HFFc6 (cell line): ENCODE data around the gene MGAT5. TPM values are rescaled to one million over a fixed set of nuclear protein-coding genes. Genes with fewer than 3 reads are reported as not detected.

ENCODE experiments used
- DNase-seq: peaks from one replicate; pipeline ENCODE4 v3.0.0-alpha.2; 2018
- H3K27ac Mint-ChIP-seq: 2 replicates; pipeline ENCODE4 v1.8.0; 2020; ENCODE audit warnings: mild to moderate bottlenecking, mixed read lengths
- H3K27me3 Mint-ChIP-seq: 2 replicates; pipeline ENCODE4 v1.8.0; 2021; ENCODE audit warnings: mild to moderate bottlenecking, moderate library complexity, mixed read lengths; ENCODE audit not compliant: insufficient read depth
- H3K36me3 Mint-ChIP-seq: 2 replicates; pipeline ENCODE4 v1.8.0; 2021; ENCODE audit warnings: low read depth, mixed read lengths
- H3K4me1 Mint-ChIP-seq: 2 replicates; pipeline ENCODE4 v1.8.0; 2020; ENCODE audit warnings: low read depth, mixed read lengths
- H3K4me3 Mint-ChIP-seq: 2 replicates; pipeline ENCODE4 v1.8.0; 2020; ENCODE audit warnings: mild to moderate bottlenecking, moderate library complexity, mixed read lengths
- H3K9me3 Mint-ChIP-seq: 2 replicates; pipeline ENCODE4 v1.8.0; 2020; ENCODE audit warnings: mild to moderate bottlenecking, mixed read lengths
- total RNA-seq, 6 experiments: library from RNA; stranded (reverse); fragmentation: NEBNext Ultra II Directional; extraction: Animal tissue kit (Norgen Biotek cat#: 25700); gene quantifications; 2 replicates in 1 of 6; 3 replicates in 5 of 6; pipeline ENCODE4 v1.2.3, GENCODE V29; 2021
- TF ChIP-seq, protein P1 (sequence below): fragments of 200-600 bp; sonication (generic); IDR thresholded peaks from 2 replicates; pipeline ENCODE4 v1.5.0; 2021; ENCODE audit warnings: antibody characterized with exemption, mild to moderate bottlenecking

MGAT5 gene
- total RNA-seq, 6 experiments from 2014 or later, result 104 to 129 (median 113) TPM

DNA sequence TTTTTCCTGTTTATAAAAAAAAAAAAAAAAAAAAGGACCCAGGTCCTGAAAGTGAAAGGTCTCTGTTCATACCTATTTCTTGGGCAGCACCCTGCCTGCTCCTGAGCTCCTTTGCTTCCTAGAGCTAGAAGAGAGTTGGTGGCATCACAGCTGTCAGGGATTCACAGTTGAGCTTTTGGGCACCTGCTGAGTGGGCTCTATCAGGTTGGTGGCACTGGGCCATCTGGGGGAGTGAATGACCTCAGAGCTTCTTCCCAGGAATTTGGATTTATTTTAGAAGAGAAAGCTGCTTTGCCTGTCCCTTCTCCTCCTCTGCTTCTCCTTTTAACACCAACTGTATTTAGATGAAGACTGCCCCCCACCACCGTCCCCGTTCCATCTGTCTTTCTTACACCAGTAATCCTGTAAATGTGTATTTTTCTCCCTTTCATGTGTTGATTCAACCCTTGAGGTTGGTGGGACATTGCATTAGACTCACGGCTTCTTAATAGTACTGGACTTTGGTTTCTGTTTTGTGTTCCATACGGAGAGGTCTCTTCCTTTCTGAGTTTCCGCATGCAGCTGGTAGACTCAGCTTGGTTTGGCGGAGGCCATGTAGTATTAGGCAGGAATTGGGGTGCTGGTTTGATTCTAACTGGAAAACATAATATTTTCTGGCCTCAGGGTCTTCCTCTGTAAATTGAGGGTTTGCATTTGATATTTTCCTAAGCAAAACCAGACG, 7.6 kb upstream of the MGAT5 start:
- no peaks in the 10 kb centered on the region; the same call in 1 of the 2 replicates for H3K27me3 Mint-ChIP-seq
- TF ChIP-seq, protein P1, sequence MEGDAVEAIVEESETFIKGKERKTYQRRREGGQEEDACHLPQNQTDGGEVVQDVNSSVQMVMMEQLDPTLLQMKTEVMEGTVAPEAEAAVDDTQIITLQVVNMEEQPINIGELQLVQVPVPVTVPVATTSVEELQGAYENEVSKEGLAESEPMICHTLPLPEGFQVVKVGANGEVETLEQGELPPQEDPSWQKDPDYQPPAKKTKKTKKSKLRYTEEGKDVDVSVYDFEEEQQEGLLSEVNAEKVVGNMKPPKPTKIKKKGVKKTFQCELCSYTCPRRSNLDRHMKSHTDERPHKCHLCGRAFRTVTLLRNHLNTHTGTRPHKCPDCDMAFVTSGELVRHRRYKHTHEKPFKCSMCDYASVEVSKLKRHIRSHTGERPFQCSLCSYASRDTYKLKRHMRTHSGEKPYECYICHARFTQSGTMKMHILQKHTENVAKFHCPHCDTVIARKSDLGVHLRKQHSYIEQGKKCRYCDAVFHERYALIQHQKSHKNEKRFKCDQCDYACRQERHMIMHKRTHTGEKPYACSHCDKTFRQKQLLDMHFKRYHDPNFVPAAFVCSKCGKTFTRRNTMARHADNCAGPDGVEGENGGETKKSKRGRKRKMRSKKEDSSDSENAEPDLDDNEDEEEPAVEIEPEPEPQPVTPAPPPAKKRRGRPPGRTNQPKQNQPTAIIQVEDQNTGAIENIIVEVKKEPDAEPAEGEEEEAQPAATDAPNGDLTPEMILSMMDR, result no peak
- no peaks in the 10 kb centered on the region for H3K36me3 Mint-ChIP-seq
- no peaks in the 10 kb centered on the region for H3K9me3 Mint-ChIP-seq
- no peak overlapping the region for H3K27ac Mint-ChIP-seq
- peaks cover 50% of the 10 kb centered on the region for H3K4me1 Mint-ChIP-seq
- no peak for DNase-seq
- no peak overlapping the region for H3K4me3 Mint-ChIP-seq

DNA sequence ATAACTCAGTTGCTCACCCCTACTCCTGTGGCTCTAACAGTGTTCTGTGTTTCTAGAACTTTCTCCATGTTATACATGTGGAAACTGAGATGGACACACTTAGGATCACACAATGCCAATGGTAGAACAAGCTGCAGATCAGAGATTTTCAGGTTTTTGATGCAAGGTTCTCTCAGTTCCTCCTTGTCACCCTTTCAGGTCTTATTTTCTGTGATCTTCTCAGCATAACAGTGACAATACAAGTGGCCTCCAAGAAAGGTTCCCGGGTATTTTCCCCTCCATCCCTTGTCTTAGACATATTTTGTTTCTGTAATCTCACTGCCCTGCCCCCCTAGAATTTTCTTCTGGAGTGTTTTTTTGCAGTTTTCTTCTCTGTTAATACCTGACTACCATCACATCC, 6.2 kb upstream of the MGAT5 start:
- peaks cover 58% of the 10 kb centered on the region for H3K4me1 Mint-ChIP-seq
- TF ChIP-seq, protein P1, result no peak
- H3K36me3 Mint-ChIP-seq, result no peaks in the 10 kb centered on the region
- no peaks in the 10 kb centered on the region; the same call in 1 of the 2 replicates for H3K27me3 Mint-ChIP-seq
- no peak for DNase-seq
- H3K4me3 Mint-ChIP-seq, result no peak overlapping the region
- no peaks in the 10 kb centered on the region for H3K9me3 Mint-ChIP-seq
- H3K27ac Mint-ChIP-seq, result no peak overlapping the region

DNA sequence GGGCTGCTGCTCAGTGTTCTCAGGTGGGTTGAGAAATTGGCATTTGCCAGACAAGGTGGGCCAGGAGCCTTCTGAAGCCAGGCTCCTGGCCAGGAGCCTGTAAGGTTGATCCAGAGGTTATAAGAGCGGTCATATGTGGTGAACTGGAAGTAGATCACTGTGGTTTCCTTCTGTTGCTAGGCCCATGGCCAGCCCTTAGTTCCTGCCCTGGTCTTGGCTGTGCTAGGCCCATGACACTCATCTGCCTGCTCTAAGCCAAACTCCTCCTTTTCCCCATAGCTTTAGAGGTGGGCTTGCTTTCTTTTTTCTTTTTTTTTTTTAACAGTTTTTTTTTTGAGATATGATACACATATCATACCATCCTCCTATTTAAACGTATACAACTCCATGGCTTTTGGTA, 5.0 kb upstream of the MGAT5 start:
- H3K4me1 Mint-ChIP-seq, result peaks cover 50% of the 10 kb centered on the region
- H3K4me3 Mint-ChIP-seq, result no peak overlapping the region
- no peaks in the 10 kb centered on the region for H3K27me3 Mint-ChIP-seq
- H3K9me3 Mint-ChIP-seq, result no peaks in the 10 kb centered on the region
- no peak overlapping the region for H3K27ac Mint-ChIP-seq
- peaks cover 3% of the 10 kb centered on the region for H3K36me3 Mint-ChIP-seq
- TF ChIP-seq, protein P1, result no peak
- no peak for DNase-seq

DNA sequence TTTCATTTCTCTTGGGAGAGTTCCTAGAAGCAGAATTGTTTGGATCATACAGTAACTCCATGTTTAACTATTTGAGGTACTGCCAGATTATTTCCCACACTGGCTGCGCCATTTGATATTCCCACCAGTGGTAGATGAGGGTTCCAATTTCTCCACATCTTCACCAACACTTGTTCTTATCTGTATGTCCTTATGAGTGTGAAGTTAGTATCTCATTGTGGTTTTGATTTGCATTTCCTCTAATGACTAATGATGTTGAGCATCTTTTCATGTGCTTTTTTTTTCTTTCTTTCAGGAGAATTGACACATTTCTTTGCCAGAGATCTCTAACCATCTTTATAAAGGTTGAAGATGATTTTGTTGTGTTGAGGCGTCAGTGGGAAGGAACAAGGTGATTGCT, 4.1 kb upstream of the MGAT5 start:
- DNase-seq, result no peak
- Mint-ChIP-seq H3K4me3 (no peak overlapping the region), H3K36me3 (peaks cover 10% of the 10 kb centered on the region), H3K27ac (no peak overlapping the region), H3K27me3 (no peaks in the 10 kb centered on the region), H3K4me1 (peaks cover 44% of the 10 kb centered on the region), H3K9me3 (no peaks in the 10 kb centered on the region)
- TF ChIP-seq, protein P1, result no peak

DNA sequence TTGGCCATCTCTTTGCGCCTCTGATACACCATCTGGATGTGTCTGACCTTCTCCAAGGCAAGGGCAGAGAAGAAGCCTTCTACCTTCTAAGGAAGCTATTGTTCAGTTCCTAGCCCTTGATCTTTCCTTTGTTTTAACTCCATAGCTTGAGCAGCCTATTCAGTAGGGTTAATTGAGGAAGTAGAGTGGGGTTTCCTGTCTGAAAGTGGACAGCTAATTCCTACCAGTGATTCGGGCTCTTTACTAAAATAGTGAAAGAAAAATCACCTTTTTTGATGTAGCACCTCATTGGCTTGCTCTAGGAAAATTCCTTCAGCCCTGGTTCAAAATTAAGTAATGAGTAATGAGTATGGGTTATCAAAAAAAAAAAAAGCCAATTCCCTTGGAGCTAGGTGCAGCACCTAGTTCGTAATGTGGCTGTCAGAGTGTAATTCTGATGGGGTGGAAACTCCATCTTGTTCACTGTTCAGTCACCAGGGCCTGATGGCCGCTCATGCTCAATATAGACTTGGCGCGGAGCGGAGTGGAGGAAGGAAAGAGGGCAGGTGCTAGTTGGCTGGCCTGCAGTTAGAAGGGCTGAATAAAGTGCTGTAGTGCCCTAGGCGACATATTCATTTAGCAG, 2.9 kb upstream of the MGAT5 start:
- no peak overlapping the region for H3K4me3 Mint-ChIP-seq
- no peaks in the 10 kb centered on the region for H3K9me3 Mint-ChIP-seq
- no peaks in the 10 kb centered on the region for H3K27me3 Mint-ChIP-seq
- peaks cover 43% of the 10 kb centered on the region for H3K4me1 Mint-ChIP-seq
- TF ChIP-seq, protein P1, result no peak
- H3K36me3 Mint-ChIP-seq, result peaks cover 19% of the 10 kb centered on the region
- H3K27ac Mint-ChIP-seq, result no peak overlapping the region
- no peak for DNase-seq
